ENCODE results near the gene LAMP1.

GRCh38 chr13:113367020-113367560, 70.1 kb downstream of the LAMP1 start:
- TF ChIP-seq CTCF (conservative IDR thresholded peaks at IDR 0.05 in 1 of 2, IDR thresholded peaks at IDR 0.05 in 1 of 2; ENCODE audit: low read depth in 1 of 2, low read length in 2 of 2) (no peak), EZH2 (IDR thresholded peaks at IDR 0.05; ENCODE audit: low read length, missing control alignments) (no peak)

Data from fibroblast of lung (primary cell).